ENCODE results near the gene GSAP.
"Not testable (repeated sequence)": the region's sequence is repeated elsewhere in the genome, so short reads cannot be mapped to it uniquely, and the experiment has no call there.

GSAP gene

DNA sequence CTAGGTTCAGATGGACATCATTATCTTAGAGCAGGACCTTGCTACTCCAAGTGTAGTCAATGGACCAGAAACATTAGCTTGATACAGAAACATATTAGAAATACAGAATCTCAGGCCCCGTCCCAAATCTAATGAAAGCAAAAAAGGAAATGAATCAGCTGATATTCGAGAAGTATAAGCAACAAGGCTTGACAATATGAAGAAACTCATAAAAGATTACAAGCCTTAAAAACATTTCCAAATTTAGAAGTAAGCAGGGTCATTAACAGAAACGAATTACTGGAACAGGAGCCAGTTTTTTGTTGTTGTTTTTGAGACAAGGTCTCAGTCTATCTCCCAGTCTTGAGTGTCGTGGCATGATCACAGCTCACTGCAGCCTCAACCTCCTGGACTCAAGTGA lies 40.5 kb upstream of the GSAP start:
- H3K9ac ChIP-seq (ENCODE audit: low read length) = no peak overlapping the region
- no peak overlapping the region for H3K4me3 ChIP-seq (ENCODE audit: low read length)
- no peaks in the 10 kb centered on the region for H3K27me3 ChIP-seq (replicated peaks; ENCODE audit: control insufficient read depth, insufficient read depth, low read length)
- no peak for DNase-seq (ENCODE audit: low read depth)
- H3K36me3 ChIP-seq (ENCODE audit: control insufficient read depth, insufficient read depth, low read length, severe bottlenecking) = no peaks in the 10 kb centered on the region
- peaks cover 29% of the 10 kb centered on the region for H3K4me1 ChIP-seq (ENCODE audit: control insufficient read depth, insufficient read depth, low read length)
- no peaks in the 10 kb centered on the region for H3K9me3 ChIP-seq (ENCODE audit: control insufficient read depth, low read length)

DNA sequence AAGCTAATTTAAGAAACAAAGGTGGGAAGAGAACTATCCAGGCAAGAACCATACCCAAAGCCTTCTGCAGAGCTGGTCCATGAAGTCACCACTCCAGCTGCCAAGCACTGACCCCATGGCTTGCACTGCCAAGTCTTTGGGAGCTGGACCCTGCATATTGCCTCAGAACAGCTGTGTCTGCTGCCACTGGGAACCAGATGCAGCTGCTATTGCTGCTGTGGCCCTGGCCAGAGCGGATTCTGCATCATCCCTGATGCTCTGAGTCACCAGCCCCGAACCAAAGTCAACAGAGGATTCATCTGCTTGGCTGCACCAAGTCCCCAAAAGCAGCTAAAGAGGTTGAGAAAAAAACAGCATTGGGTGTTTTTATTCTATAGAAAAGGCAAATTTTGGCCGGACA lies 39.2 kb upstream of the GSAP start:
- Histone ChIP-seq H3K4me3 (ENCODE audit: low read length) (no peak overlapping the region), H3K27me3 (replicated peaks; ENCODE audit: control insufficient read depth, insufficient read depth, low read length) (no peaks in the 10 kb centered on the region), H3K36me3 (ENCODE audit: control insufficient read depth, insufficient read depth, low read length, severe bottlenecking) (no peaks in the 10 kb centered on the region), H3K4me1 (ENCODE audit: control insufficient read depth, insufficient read depth, low read length) (peaks cover 33% of the 10 kb centered on the region), H3K9ac (ENCODE audit: low read length) (no peak overlapping the region), H3K9me3 (ENCODE audit: control insufficient read depth, low read length) (no peaks in the 10 kb centered on the region)
- peak; percentile 79 for DNase-seq (ENCODE audit: low read depth)

DNA sequence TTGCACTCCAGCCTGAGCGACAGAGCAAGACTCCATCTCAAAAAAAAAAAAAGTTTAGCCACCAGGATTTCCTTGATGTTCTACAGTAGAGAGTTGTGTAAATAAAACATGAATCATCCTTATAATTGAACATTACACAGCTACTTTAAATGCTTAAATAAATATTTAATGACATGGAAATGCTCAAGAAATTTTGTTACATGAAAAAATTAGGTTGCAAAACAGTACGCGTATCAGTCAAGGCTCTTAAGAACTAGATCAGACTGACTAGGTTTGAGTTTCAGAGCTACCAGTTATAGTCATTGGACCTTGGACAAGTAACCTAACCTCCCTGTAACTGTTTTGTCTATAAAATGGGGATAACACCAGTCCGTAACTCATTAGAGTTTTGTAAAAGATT lies 38.7 kb upstream of the GSAP start:
- DNase-seq (ENCODE audit: low read depth) = no peak
- Histone ChIP-seq H3K9ac (ENCODE audit: low read length) (no peak overlapping the region), H3K4me3 (ENCODE audit: low read length) (no peak overlapping the region), H3K9me3 (ENCODE audit: control insufficient read depth, low read length) (no peaks in the 10 kb centered on the region), H3K36me3 (ENCODE audit: control insufficient read depth, insufficient read depth, low read length, severe bottlenecking) (no peaks in the 10 kb centered on the region), H3K4me1 (ENCODE audit: control insufficient read depth, insufficient read depth, low read length) (peaks cover 36% of the 10 kb centered on the region), H3K27me3 (replicated peaks; ENCODE audit: control insufficient read depth, insufficient read depth, low read length) (no peaks in the 10 kb centered on the region)

DNA sequence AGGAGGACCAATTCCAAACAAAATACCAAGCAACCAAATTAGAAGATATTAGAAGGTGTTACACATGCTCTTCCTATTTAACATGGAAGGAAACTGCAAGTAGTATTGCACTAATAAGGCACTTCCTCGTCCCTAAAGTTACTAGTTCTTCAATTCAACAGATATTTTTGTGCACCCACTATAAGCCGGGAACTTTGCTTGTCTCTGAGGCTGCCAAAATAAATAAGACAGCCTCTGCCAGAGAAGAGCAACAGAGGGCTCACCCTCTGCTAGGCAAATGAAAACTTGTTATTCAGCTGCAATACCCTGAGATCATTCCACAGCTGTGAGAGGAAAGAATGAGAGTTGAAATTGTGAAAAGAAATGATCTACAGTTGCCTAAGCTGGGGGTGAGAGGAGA lies 37.4 kb upstream of the GSAP start:
- Histone ChIP-seq H3K36me3 (ENCODE audit: control insufficient read depth, insufficient read depth, low read length, severe bottlenecking) (no peaks in the 10 kb centered on the region), H3K4me3 (ENCODE audit: low read length) (peak overlapping the region; percentile 25), H3K27me3 (replicated peaks; ENCODE audit: control insufficient read depth, insufficient read depth, low read length) (no peaks in the 10 kb centered on the region), H3K9me3 (ENCODE audit: control insufficient read depth, low read length) (no peaks in the 10 kb centered on the region), H3K9ac (ENCODE audit: low read length) (peak overlapping the region; percentile 16), H3K4me1 (ENCODE audit: control insufficient read depth, insufficient read depth, low read length) (peaks cover 36% of the 10 kb centered on the region)
- DNase-seq (ENCODE audit: low read depth) = peak; percentile 72

DNA sequence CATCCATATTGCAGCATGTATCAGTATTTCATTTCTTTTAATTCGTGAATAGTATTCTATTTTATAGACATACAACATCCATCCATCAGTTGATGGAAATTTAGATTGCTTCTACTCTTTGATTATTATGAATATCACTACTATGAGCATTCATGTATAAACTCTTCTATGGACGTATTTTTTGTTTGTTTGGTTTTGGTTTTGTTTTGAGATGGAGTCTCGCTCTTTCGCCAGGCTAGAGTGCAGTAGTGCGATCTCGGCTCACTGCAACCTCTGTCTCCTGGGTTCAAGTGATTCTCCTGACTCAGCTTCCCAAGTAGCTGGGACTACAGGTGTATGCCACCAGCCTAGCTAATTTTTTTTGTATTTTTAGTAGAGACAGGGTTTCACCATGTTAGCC lies 35.8 kb upstream of the GSAP start:
- not testable (repeated sequence) for H3K27me3 ChIP-seq (replicated peaks; ENCODE audit: control insufficient read depth, insufficient read depth, low read length); H3K36me3 ChIP-seq (ENCODE audit: control insufficient read depth, insufficient read depth, low read length, severe bottlenecking); H3K9ac ChIP-seq (ENCODE audit: low read length); DNase-seq (ENCODE audit: low read depth); H3K9me3 ChIP-seq (ENCODE audit: control insufficient read depth, low read length); H3K4me3 ChIP-seq (ENCODE audit: low read length)
- peaks cover 36% of the 10 kb centered on the region for H3K4me1 ChIP-seq (ENCODE audit: control insufficient read depth, insufficient read depth, low read length)

DNA sequence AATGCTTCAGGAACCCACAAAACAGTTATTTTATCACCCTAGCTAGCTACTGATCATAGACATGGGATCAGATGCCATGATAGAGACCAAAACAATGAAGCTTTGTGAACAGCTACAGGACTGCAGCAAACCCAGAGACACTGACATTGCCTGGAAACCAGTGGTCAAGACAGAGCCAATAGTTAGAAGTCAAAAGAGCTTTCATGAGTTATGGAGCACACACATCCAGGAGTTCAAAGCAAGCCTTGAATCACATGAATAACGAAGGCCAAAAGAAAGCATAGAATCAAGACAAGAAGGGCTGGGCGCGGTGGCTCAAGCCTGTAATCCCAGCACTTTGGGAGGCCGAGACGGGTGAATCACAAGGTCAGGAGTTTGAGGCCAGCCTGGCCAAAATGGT lies 34.5 kb upstream of the GSAP start:
- Histone ChIP-seq H3K9me3 (ENCODE audit: control insufficient read depth, low read length) (no peaks in the 10 kb centered on the region), H3K4me3 (ENCODE audit: low read length) (no peak overlapping the region), H3K27me3 (replicated peaks; ENCODE audit: control insufficient read depth, insufficient read depth, low read length) (no peaks in the 10 kb centered on the region), H3K4me1 (ENCODE audit: control insufficient read depth, insufficient read depth, low read length) (peaks cover 36% of the 10 kb centered on the region), H3K36me3 (ENCODE audit: control insufficient read depth, insufficient read depth, low read length, severe bottlenecking) (no peaks in the 10 kb centered on the region), H3K9ac (ENCODE audit: low read length) (no peak overlapping the region)
- no peak for DNase-seq (ENCODE audit: low read depth)

DNA sequence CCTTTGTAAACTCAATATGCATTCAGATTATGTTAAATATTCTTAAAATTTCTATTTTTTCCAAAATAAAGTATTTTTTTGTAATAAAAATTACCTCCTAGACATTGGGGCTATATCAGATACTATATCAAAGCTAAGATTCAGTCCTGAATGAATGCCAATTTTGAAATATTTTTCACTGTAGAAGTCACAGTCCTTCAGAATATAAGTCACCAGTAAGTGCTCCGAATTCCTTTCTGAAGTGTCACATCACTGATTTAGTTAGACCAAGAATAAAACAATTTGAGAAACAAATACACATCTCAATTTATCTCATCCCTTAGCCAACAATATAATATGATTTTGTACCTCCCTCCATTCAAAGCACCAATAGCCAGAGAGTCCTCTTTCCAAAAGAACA lies 33.9 kb upstream of the GSAP start:
- DNase-seq (ENCODE audit: low read depth) = peak; percentile 50
- H3K4me3 ChIP-seq (ENCODE audit: low read length) = no peak overlapping the region
- no peaks in the 10 kb centered on the region for H3K27me3 ChIP-seq (replicated peaks; ENCODE audit: control insufficient read depth, insufficient read depth, low read length)
- no peak overlapping the region for H3K9ac ChIP-seq (ENCODE audit: low read length)
- no peaks in the 10 kb centered on the region for H3K9me3 ChIP-seq (ENCODE audit: control insufficient read depth, low read length)
- H3K36me3 ChIP-seq (ENCODE audit: control insufficient read depth, insufficient read depth, low read length, severe bottlenecking) = no peaks in the 10 kb centered on the region
- peaks cover 30% of the 10 kb centered on the region for H3K4me1 ChIP-seq (ENCODE audit: control insufficient read depth, insufficient read depth, low read length)

DNA sequence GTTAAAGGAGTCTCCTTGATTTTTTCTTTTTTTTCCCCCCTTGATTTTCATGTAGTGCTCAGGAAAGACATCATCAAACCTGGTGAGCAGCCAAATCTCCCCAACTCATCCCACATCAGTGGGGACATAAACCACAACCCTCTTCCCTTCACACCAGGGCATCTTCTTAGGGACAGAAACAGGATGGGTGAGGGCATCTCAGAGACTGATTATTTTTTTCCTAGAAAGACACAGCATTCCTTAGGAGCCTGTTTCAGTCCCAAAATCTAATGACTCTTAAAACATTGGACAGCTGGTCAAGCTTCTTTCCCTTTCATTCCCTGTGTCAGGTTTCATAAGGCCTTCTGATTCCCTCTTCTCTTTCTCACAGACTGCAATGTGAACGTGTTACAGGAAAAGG lies 31.5 kb upstream of the GSAP start:
- Histone ChIP-seq H3K9me3 (ENCODE audit: control insufficient read depth, low read length) (no peaks in the 10 kb centered on the region), H3K4me1 (ENCODE audit: control insufficient read depth, insufficient read depth, low read length) (peaks cover 18% of the 10 kb centered on the region), H3K4me3 (ENCODE audit: low read length) (no peak overlapping the region), H3K27me3 (replicated peaks; ENCODE audit: control insufficient read depth, insufficient read depth, low read length) (no peaks in the 10 kb centered on the region), H3K36me3 (ENCODE audit: control insufficient read depth, insufficient read depth, low read length, severe bottlenecking) (no peaks in the 10 kb centered on the region), H3K9ac (ENCODE audit: low read length) (no peak overlapping the region)
- no peak for DNase-seq (ENCODE audit: low read depth)

DNA sequence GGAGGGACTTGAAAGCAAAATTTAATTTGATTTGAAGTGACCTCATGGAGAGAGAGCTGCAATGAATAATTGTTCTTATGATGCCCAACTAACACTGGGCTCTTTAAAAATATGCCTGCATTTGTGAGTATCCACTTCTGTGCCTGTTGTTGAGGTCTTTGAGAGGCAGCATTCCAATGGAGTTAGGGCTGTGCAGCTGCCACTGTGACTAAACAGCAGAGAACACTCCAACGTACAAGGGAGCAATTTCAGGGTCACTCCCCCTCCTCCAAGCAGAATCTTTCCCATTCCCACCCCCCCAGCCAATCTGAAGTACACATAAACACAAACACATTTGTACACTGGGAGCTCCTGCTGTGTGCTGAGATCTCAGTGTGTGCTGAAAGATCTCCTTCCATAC lies 28.0 kb upstream of the GSAP start:
- no peak overlapping the region for H3K4me3 ChIP-seq (ENCODE audit: low read length)

DNA sequence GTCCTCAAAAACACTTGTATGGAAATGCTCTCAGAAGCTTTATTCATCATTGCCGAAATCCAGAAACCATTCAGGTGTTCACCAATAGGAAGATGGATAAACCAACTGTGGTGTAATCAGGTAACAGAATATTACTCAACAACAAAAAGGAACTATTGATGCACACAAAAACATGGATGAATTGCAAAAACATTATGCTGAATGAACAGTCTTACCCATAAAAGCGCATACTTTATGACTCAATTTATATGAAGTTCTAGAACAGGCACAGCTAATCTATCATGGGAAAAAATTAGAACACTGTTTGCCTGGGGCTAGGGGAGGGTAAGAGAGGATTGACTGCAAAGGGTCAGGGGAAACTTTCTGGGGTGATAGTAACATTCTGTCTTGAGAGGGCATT lies 26.9 kb upstream of the GSAP start:
- no peak overlapping the region for H3K9ac ChIP-seq (ENCODE audit: low read length)
- no peaks in the 10 kb centered on the region for H3K9me3 ChIP-seq (ENCODE audit: control insufficient read depth, low read length)
- peaks cover 16% of the 10 kb centered on the region for H3K4me1 ChIP-seq (ENCODE audit: control insufficient read depth, insufficient read depth, low read length)
- H3K4me3 ChIP-seq (ENCODE audit: low read length) = no peak overlapping the region
- no peaks in the 10 kb centered on the region for H3K27me3 ChIP-seq (replicated peaks; ENCODE audit: control insufficient read depth, insufficient read depth, low read length)
- DNase-seq (ENCODE audit: low read depth) = no peak
- no peaks in the 10 kb centered on the region for H3K36me3 ChIP-seq (ENCODE audit: control insufficient read depth, insufficient read depth, low read length, severe bottlenecking)

More for the DNA sequence above, 28.0 kb upstream of the GSAP start:
- Histone ChIP-seq H3K4me1 (ENCODE audit: control insufficient read depth, insufficient read depth, low read length) (peaks cover 16% of the 10 kb centered on the region), H3K36me3 (ENCODE audit: control insufficient read depth, insufficient read depth, low read length, severe bottlenecking) (no peaks in the 10 kb centered on the region), H3K9me3 (ENCODE audit: control insufficient read depth, low read length) (no peaks in the 10 kb centered on the region), H3K27me3 (replicated peaks; ENCODE audit: control insufficient read depth, insufficient read depth, low read length) (no peaks in the 10 kb centered on the region), H3K9ac (ENCODE audit: low read length) (no peak overlapping the region)
- DNase-seq (ENCODE audit: low read depth) = peak; percentile 38

DNA sequence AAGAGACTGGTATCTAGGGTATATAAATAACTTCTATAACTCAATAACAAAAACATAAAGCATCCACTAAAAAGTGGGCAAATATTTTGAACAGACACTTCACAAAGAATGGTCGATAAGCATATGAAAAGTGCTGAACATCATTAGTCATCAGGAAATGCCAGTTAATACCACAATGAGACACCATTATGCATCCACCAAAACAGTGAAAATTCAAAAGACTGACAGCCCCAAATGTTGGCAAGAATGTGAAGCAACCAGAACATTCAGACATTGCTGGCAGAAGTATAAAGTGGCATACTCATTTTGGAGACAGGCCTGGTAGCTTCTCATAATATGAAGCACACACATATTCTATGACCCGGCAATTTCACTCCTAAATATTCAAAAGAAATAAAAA lies 26.5 kb upstream of the GSAP start:
- DNase-seq (ENCODE audit: low read depth) = no peak
- Histone ChIP-seq H3K27me3 (replicated peaks; ENCODE audit: control insufficient read depth, insufficient read depth, low read length) (no peaks in the 10 kb centered on the region), H3K4me1 (ENCODE audit: control insufficient read depth, insufficient read depth, low read length) (peaks cover 16% of the 10 kb centered on the region), H3K9ac (ENCODE audit: low read length) (no peak overlapping the region), H3K4me3 (ENCODE audit: low read length) (no peak overlapping the region), H3K36me3 (ENCODE audit: control insufficient read depth, insufficient read depth, low read length, severe bottlenecking) (no peaks in the 10 kb centered on the region), H3K9me3 (ENCODE audit: control insufficient read depth, low read length) (no peaks in the 10 kb centered on the region)

DNA sequence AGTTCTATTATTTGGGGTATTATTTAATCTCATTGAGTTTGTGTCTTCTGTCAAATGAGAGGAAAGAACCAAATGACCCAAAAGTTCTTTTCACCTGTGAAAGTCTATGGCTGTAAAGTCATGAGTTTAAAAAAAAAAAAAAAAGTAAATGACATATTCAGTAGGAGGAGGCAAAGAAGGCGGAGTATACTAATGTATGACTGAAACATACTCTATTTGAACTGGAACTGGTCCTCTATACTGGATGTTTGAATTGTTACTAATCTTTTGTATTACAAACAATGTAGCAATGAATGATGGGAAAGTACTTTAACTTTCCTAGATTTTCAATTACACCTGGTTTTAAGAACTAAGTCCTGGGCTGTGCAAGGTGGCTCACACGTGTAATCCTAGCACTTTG lies 24.9 kb upstream of the GSAP start:
- Histone ChIP-seq H3K4me1 (ENCODE audit: control insufficient read depth, insufficient read depth, low read length) (peaks cover 16% of the 10 kb centered on the region), H3K9me3 (ENCODE audit: control insufficient read depth, low read length) (no peaks in the 10 kb centered on the region), H3K4me3 (ENCODE audit: low read length) (no peak overlapping the region), H3K9ac (ENCODE audit: low read length) (no peak overlapping the region), H3K27me3 (replicated peaks; ENCODE audit: control insufficient read depth, insufficient read depth, low read length) (no peaks in the 10 kb centered on the region), H3K36me3 (ENCODE audit: control insufficient read depth, insufficient read depth, low read length, severe bottlenecking) (no peaks in the 10 kb centered on the region)
- no peak for DNase-seq (ENCODE audit: low read depth)
